Activated CD4-positive, alpha-beta memory T cell treated with anti-CD3 and anti-CD28 coated beads, Interleukin-2, amount 10 ng/mL, durations not matched to agents 7 days and 5 days (primary cell): Measurements from ENCODE around the gene SPDYE17. TPM values are rescaled to one million over a fixed set of nuclear protein-coding genes. Genes with fewer than 3 reads are reported as not detected.
"Not testable (repeated sequence)": the region's sequence is repeated elsewhere in the genome, so short reads cannot be mapped to it uniquely, and the experiment has no call there.

Experiments
- CTCF ChIA-PET: fragments of 350-600 bp; sonication (Branson Sonifier 250); formaldehyde crosslinking; loops from one replicate; lab custom pipeline; 2021; ENCODE audit warnings: antibody characterized with exemption, inconsistent platforms; lab: Charles Lee
- POLR2A ChIA-PET: fragments of 350-600 bp; sonication (Branson Sonifier 250); formaldehyde crosslinking; loops from one replicate; lab custom pipeline; 2021; ENCODE audit warnings: antibody characterized with exemption; lab: Charles Lee
- DNase-seq: peaks from one replicate; pipeline ENCODE4 v3.0.0-alpha.2; 2020
- H3K27ac Mint-ChIP-seq: one replicate; pipeline ENCODE4 v1.8.0; 2021; ENCODE audit warnings: mild to moderate bottlenecking, mixed read lengths
- H3K27me3 Mint-ChIP-seq: one replicate; pipeline ENCODE4 v1.8.0; 2021; ENCODE audit warnings: mixed read lengths
- H3K36me3 Mint-ChIP-seq: one replicate; pipeline ENCODE4 v1.8.0; 2021; ENCODE audit warnings: low read depth, mixed read lengths
- H3K4me1 Mint-ChIP-seq: one replicate; pipeline ENCODE4 v1.8.0; 2021; ENCODE audit warnings: mixed read lengths
- H3K4me3 Mint-ChIP-seq: one replicate; pipeline ENCODE4 v1.8.0; 2021; ENCODE audit warnings: mild to moderate bottlenecking, mixed read lengths
- H3K9me3 Mint-ChIP-seq: one replicate; pipeline ENCODE4 v1.8.0; 2021; ENCODE audit warnings: mixed read lengths
- total RNA-seq, 2 experiments: library from RNA; stranded (reverse); gene quantifications; one replicate each; pipeline ENCODE4 v1.2.3, GENCODE V29; 2021

Gene SPDYE17
- total RNA-seq, 2 experiments from 2014 or later: not detected

- H3K9me3 Mint-ChIP-seq, H3K36me3 Mint-ChIP-seq, DNase-seq, H3K27me3 Mint-ChIP-seq, CTCF ChIA-PET, H3K4me1 Mint-ChIP-seq, H3K27ac Mint-ChIP-seq, H3K4me3 Mint-ChIP-seq, POLR2A ChIA-PET: not testable (repeated sequence)
Measured at GRCh38 chr7:76993831-76994230, 38.3 kb downstream of the SPDYE17 start.

GRCh38 chr7:76992871-76993270 is 39.3 kb downstream of the SPDYE17 start:
- H3K4me1 Mint-ChIP-seq, H3K4me3 Mint-ChIP-seq, H3K27ac Mint-ChIP-seq, DNase-seq, CTCF ChIA-PET, H3K9me3 Mint-ChIP-seq, H3K27me3 Mint-ChIP-seq, POLR2A ChIA-PET, H3K36me3 Mint-ChIP-seq: not testable (repeated sequence)

GRCh38 chr7:76992204-76992603 is 40.0 kb downstream of the SPDYE17 start:
- POLR2A ChIA-PET, H3K4me3 Mint-ChIP-seq, H3K36me3 Mint-ChIP-seq, H3K27me3 Mint-ChIP-seq, H3K9me3 Mint-ChIP-seq, CTCF ChIA-PET, H3K4me1 Mint-ChIP-seq, DNase-seq, H3K27ac Mint-ChIP-seq: not testable (repeated sequence)

GRCh38 chr7:76990202-76990601 is 42.0 kb downstream of the SPDYE17 start:
- not testable (repeated sequence) for H3K27ac Mint-ChIP-seq, H3K4me1 Mint-ChIP-seq, H3K36me3 Mint-ChIP-seq

GRCh38 chr7:76985924-76986717 is 46.0 kb downstream of the SPDYE17 start:
- DNase-seq, H3K4me3 Mint-ChIP-seq, H3K27ac Mint-ChIP-seq, POLR2A ChIA-PET, H3K36me3 Mint-ChIP-seq, H3K27me3 Mint-ChIP-seq, CTCF ChIA-PET, H3K9me3 Mint-ChIP-seq, H3K4me1 Mint-ChIP-seq: not testable (repeated sequence)

More at GRCh38 chr7:76990202-76990601, 42.0 kb downstream of the SPDYE17 start:
- H3K9me3 Mint-ChIP-seq, POLR2A ChIA-PET, H3K27me3 Mint-ChIP-seq, DNase-seq, H3K4me3 Mint-ChIP-seq, CTCF ChIA-PET: not testable (repeated sequence)

GRCh38 chr7:76984784-76985136 is 47.4 kb downstream of the SPDYE17 start:
- H3K4me1 Mint-ChIP-seq, H3K27me3 Mint-ChIP-seq, CTCF ChIA-PET, POLR2A ChIA-PET, H3K9me3 Mint-ChIP-seq, H3K4me3 Mint-ChIP-seq, H3K36me3 Mint-ChIP-seq, H3K27ac Mint-ChIP-seq, DNase-seq: not testable (repeated sequence)

GRCh38 chr7:76983937-76984783 is 48.0 kb downstream of the SPDYE17 start:
- H3K9me3 Mint-ChIP-seq, H3K4me3 Mint-ChIP-seq, H3K27me3 Mint-ChIP-seq, CTCF ChIA-PET, H3K27ac Mint-ChIP-seq, H3K36me3 Mint-ChIP-seq, POLR2A ChIA-PET, H3K4me1 Mint-ChIP-seq, DNase-seq: not testable (repeated sequence)

- H3K9me3 Mint-ChIP-seq, POLR2A ChIA-PET, DNase-seq, H3K27me3 Mint-ChIP-seq, H3K4me3 Mint-ChIP-seq, H3K36me3 Mint-ChIP-seq, H3K27ac Mint-ChIP-seq, CTCF ChIA-PET, H3K4me1 Mint-ChIP-seq: not testable (repeated sequence)
Measured at GRCh38 chr7:76983333-76983732, 48.8 kb downstream of the SPDYE17 start.

GRCh38 chr7:76982501-76982900 is 49.7 kb downstream of the SPDYE17 start:
- H3K9me3 Mint-ChIP-seq, CTCF ChIA-PET, POLR2A ChIA-PET, H3K36me3 Mint-ChIP-seq, H3K4me3 Mint-ChIP-seq, H3K4me1 Mint-ChIP-seq, H3K27me3 Mint-ChIP-seq, DNase-seq, H3K27ac Mint-ChIP-seq: not testable (repeated sequence)

GRCh38 chr7:76981187-76981970 is 50.8 kb downstream of the SPDYE17 start:
- H3K27me3 Mint-ChIP-seq, H3K9me3 Mint-ChIP-seq, H3K27ac Mint-ChIP-seq, H3K36me3 Mint-ChIP-seq, H3K4me1 Mint-ChIP-seq, H3K4me3 Mint-ChIP-seq, CTCF ChIA-PET, POLR2A ChIA-PET, DNase-seq: not testable (repeated sequence)

GRCh38 chr7:76980576-76980975 is 51.6 kb downstream of the SPDYE17 start:
- H3K36me3 Mint-ChIP-seq, H3K4me1 Mint-ChIP-seq, POLR2A ChIA-PET, H3K27ac Mint-ChIP-seq, H3K4me3 Mint-ChIP-seq, CTCF ChIA-PET, DNase-seq, H3K27me3 Mint-ChIP-seq, H3K9me3 Mint-ChIP-seq: not testable (repeated sequence)

- POLR2A ChIA-PET, H3K36me3 Mint-ChIP-seq, H3K9me3 Mint-ChIP-seq, CTCF ChIA-PET, DNase-seq, H3K4me3 Mint-ChIP-seq, H3K4me1 Mint-ChIP-seq, H3K27ac Mint-ChIP-seq, H3K27me3 Mint-ChIP-seq: not testable (repeated sequence)
Measured at GRCh38 chr7:76977761-76978367, 54.3 kb downstream of the SPDYE17 start.
